Stimulated activated memory B cell treated with anti-CD40 and anti-IgM and Interleukin-4, amounts not matched to agents 10 μg/mL and 1 μg/mL and 100 μg/mL, for 72 hours (primary cell): ENCODE measurements around the gene LYPD5.
"Not testable (repeated sequence)": the region's sequence is repeated elsewhere in the genome, so short reads cannot be mapped to it uniquely, and the experiment has no call there.

Experiments
- ATAC-seq: fragments of 150-1000 bp; cut with Tn5 transposase; 2 replicates; pipeline ENCODE4 v1.10.0; 2021
- H3K27ac Mint-ChIP-seq: one replicate; pipeline ENCODE4 v1.8.0; 2022; ENCODE audit warnings: mild to moderate bottlenecking, mixed read lengths
- H3K27me3 Mint-ChIP-seq: one replicate; pipeline ENCODE4 v1.8.0; 2022; ENCODE audit warnings: mixed read lengths
- H3K36me3 Mint-ChIP-seq: one replicate; pipeline ENCODE4 v1.8.0; 2022; ENCODE audit warnings: mixed read lengths
- H3K4me1 Mint-ChIP-seq: one replicate; pipeline ENCODE4 v1.8.0; 2022; ENCODE audit warnings: mixed read lengths
- H3K4me3 Mint-ChIP-seq: one replicate; pipeline ENCODE4 v1.8.0; 2022; ENCODE audit warnings: mild to moderate bottlenecking, moderate library complexity, mixed read lengths
- H3K9me3 Mint-ChIP-seq: one replicate; pipeline ENCODE4 v1.8.0; 2022; ENCODE audit warnings: mixed read lengths

The LYPD5 gene

DNA sequence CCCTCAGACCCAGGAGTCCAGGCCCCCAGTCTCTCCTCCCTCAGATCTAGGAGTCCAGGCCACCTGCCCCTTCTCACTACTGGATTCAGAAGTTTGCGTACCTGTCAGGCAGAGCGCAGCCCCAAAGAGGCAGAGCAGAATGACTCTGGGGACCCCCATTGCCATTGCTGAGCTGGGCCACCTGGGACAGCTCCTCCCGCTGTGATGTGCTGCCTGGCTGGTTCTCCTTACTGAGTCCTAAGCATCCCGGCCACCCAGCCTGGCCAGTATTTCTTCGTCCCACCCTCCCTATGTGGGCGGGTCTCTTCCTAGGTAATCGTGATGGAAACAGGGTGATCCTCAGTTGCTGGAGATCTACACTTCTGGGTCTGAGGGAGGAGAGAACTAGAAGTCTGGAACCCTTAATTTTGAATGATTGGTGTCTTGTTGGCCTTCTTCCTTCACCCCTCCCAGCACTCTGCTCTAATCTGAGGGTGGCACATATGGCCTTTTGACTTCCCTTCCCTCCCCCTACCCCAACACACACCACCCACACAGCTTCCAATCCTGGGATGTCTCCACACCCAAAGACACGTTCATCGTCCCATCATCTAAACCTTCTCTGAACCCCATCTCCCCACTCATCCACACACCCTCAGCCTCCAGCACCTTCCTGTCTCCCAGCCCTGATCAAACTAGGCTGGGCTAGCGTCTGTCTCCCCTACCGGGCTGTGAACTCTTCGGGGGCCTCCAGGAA lies at the start of gene LYPD5:
Gene LYPD5, minus strand, starts transcription at position 232 of the 736 bp plus-strand sequence. Its CDS starts 67 bp downstream, at position 165.
- Mint-ChIP-seq H3K27ac (no peak within 1 kb of the TSS), H3K27me3 (peaks cover 40% of the 10 kb centered on the region), H3K4me1 (peaks cover 18% of the 10 kb centered on the region), H3K36me3 (no peaks in the 10 kb centered on the region), H3K9me3 (no peaks in the 10 kb centered on the region), H3K4me3 (no peak within 1 kb of the TSS)
- ATAC-seq = no peak

DNA sequence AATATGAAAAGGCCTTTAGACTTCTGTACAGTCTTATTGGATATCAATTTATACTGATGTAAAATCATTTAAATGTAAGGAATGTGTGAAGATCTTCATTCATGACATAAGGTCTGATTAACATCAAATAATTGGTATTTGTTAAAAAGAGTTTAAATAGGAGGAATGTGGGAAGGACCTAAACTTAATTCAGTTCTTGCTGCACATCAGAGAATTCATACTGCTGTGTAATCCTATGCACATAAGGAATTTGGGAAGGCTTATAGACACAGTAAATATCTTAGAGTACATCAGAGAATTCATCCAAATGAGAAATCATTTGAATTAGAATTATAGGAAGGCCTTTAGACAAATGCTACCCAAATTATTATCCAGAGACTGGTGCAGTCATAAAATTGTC lies 46.6 kb upstream of the LYPD5 start:
- no peak for ATAC-seq
- Mint-ChIP-seq H3K9me3 (peaks cover 28% of the 10 kb centered on the region), H3K36me3 (peaks cover 48% of the 10 kb centered on the region), H3K4me3 (no peak overlapping the region), H3K27me3 (no peaks in the 10 kb centered on the region), H3K4me1 (no peaks in the 10 kb centered on the region), H3K27ac (no peak overlapping the region)

GRCh38 chr19:43847884-43848283 lies 45.6 kb upstream of the LYPD5 start:
- Mint-ChIP-seq H3K27me3 (no peaks in the 10 kb centered on the region), H3K4me3 (no peak overlapping the region), H3K4me1 (no peaks in the 10 kb centered on the region), H3K36me3 (peaks cover 56% of the 10 kb centered on the region), H3K9me3 (peaks cover 27% of the 10 kb centered on the region), H3K27ac (no peak overlapping the region)
- ATAC-seq = no peak

- H3K27ac Mint-ChIP-seq = no peak overlapping the region
- peaks cover 60% of the 10 kb centered on the region for H3K36me3 Mint-ChIP-seq
Measured at GRCh38 chr19:43847246-43847645, 45.0 kb upstream of the LYPD5 start.

DNA sequence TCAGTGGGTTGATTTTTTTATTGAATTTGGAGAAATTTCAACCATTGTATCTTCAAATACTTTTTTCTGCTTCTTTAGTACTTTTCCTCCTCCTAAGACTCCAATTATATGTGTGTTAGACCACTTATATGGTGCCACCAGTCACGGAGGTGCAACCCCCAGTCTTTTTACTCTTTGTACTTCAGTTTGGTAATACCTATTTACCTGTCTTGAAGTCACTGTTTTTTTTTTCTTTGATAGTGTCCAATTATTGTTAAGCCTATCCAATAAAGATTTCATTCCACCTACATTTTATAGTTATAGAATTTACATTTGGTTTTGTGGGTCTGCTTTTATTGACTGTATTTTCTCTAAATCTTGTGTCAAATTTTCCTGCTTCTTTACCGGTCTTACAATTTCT lies 39.8 kb upstream of the LYPD5 start:
- peaks cover 31% of the 10 kb centered on the region for H3K9me3 Mint-ChIP-seq
- no peaks in the 10 kb centered on the region for H3K27me3 Mint-ChIP-seq
- no peak overlapping the region for H3K4me3 Mint-ChIP-seq
- no peak overlapping the region for H3K27ac Mint-ChIP-seq
- no peaks in the 10 kb centered on the region for H3K4me1 Mint-ChIP-seq
- no peak for ATAC-seq
- peaks cover 88% of the 10 kb centered on the region for H3K36me3 Mint-ChIP-seq

More at GRCh38 chr19:43847246-43847645, 45.0 kb upstream of the LYPD5 start:
- H3K4me1 Mint-ChIP-seq = no peaks in the 10 kb centered on the region
- H3K9me3 Mint-ChIP-seq = peaks cover 22% of the 10 kb centered on the region
- no peaks in the 10 kb centered on the region for H3K27me3 Mint-ChIP-seq
- no peak for ATAC-seq
- H3K4me3 Mint-ChIP-seq = no peak overlapping the region

- Mint-ChIP-seq H3K36me3 (peaks cover 92% of the 10 kb centered on the region), H3K9me3 (peaks cover 35% of the 10 kb centered on the region), H3K27ac (no peak overlapping the region), H3K4me3 (no peak overlapping the region), H3K27me3 (no peaks in the 10 kb centered on the region), H3K4me1 (no peaks in the 10 kb centered on the region)
- no peak for ATAC-seq
Measured at GRCh38 chr19:43839139-43839538, 36.9 kb upstream of the LYPD5 start.

DNA sequence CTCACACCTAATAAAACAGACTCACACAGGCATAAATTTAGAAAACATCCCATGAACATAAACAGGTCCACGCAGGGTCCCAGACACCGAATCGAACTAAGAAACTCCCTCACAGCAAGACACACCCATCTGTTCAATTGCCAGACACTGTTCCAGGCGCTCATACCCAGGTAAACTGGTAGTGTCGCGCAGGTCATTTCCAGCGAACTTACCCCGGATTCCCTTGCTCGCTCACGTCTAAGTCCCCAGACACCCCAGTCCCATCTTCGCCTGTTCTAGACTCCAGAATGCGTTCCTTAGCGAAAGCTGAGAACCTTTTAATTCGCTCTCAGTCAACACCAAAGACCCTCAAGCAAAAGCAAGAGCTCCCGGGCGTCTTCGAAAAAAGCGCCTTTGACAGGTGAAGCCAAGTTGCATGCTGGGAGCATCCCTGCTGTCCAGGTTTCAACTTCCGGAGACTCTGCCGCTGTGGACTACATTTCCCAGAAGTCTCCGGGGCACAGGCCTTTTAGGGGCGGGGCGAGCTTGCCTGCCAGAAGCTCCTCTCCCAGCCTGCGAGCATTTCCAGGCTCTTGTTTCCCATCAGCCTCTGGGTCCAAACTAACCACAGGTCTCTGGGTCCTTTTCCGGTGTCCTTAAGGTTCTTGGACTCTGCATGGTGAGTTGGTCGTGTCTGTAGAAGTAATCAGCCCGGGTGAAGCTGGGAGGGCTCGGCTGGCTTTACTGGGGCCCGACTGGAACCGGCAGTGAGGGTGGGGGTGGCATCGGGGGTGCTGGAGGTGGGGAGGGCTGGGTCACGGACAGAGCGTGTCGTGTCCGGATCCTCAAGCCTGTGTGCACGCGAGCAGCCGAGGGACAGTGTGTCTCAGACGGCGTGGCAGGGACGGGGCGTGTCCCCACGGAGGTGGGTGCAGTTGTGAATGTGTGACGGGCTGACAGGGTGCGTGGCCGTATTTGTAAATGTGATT lies 24.8 kb upstream of the LYPD5 start, which contains the start of gene ZNF283:
Gene ZNF283, plus strand, starts transcription at position 535 of the 968 bp plus-strand sequence. CDS start 6,184 bp downstream, outside the sequence.
- H3K36me3 Mint-ChIP-seq = peaks cover 32% of the 10 kb centered on the region
- ATAC-seq = peak; percentile 98
- H3K9me3 Mint-ChIP-seq = peaks cover 15% of the 10 kb centered on the region
- no peaks in the 10 kb centered on the region for H3K27me3 Mint-ChIP-seq
- peak within 1 kb of the TSS; percentile 89 for H3K4me3 Mint-ChIP-seq
- peak within 1 kb of the TSS; percentile 78 for H3K27ac Mint-ChIP-seq
- H3K4me1 Mint-ChIP-seq = peaks cover 19% of the 10 kb centered on the region

GRCh38 chr19:43824572-43824971 lies 22.3 kb upstream of the LYPD5 start:
- not testable (repeated sequence) for H3K27ac Mint-ChIP-seq, H3K4me3 Mint-ChIP-seq, ATAC-seq
- peaks cover 14% of the 10 kb centered on the region for H3K27me3 Mint-ChIP-seq
- H3K4me1 Mint-ChIP-seq = peaks cover 27% of the 10 kb centered on the region
- H3K9me3 Mint-ChIP-seq = peaks cover 18% of the 10 kb centered on the region
- peaks cover 11% of the 10 kb centered on the region for H3K36me3 Mint-ChIP-seq

DNA sequence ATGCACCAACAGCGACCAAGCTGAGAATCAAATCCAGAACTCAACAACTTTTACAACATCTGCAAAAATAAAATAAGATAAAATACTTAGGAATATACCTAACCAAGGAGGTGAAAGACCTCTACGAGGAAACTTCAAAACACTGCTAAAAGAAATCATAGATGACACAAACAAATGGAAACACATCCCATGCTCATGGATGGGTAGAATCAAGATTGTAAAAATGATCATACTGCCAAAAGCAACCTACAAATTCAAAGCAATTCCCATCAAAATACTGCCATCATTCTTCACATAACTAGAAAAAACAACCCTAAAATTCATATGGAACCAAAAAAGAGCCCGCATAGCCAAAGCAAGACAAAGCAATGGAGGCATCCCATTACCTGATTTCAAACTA lies 21.6 kb upstream of the LYPD5 start:
- H3K9me3 Mint-ChIP-seq = peaks cover 18% of the 10 kb centered on the region
- peaks cover 27% of the 10 kb centered on the region for H3K4me1 Mint-ChIP-seq
- not testable (repeated sequence) for H3K36me3 Mint-ChIP-seq, H3K27ac Mint-ChIP-seq, ATAC-seq, H3K4me3 Mint-ChIP-seq
- peaks cover 21% of the 10 kb centered on the region for H3K27me3 Mint-ChIP-seq

- Mint-ChIP-seq H3K27me3 (peaks cover 39% of the 10 kb centered on the region), H3K36me3 (no peaks in the 10 kb centered on the region), H3K4me1 (peaks cover 9% of the 10 kb centered on the region), H3K27ac (no peak overlapping the region), H3K9me3 (peaks cover 12% of the 10 kb centered on the region), H3K4me3 (peak overlapping the region; percentile 84)
- no peak for ATAC-seq
Measured at GRCh38 chr19:43820884-43821215, 18.6 kb upstream of the LYPD5 start.

DNA sequence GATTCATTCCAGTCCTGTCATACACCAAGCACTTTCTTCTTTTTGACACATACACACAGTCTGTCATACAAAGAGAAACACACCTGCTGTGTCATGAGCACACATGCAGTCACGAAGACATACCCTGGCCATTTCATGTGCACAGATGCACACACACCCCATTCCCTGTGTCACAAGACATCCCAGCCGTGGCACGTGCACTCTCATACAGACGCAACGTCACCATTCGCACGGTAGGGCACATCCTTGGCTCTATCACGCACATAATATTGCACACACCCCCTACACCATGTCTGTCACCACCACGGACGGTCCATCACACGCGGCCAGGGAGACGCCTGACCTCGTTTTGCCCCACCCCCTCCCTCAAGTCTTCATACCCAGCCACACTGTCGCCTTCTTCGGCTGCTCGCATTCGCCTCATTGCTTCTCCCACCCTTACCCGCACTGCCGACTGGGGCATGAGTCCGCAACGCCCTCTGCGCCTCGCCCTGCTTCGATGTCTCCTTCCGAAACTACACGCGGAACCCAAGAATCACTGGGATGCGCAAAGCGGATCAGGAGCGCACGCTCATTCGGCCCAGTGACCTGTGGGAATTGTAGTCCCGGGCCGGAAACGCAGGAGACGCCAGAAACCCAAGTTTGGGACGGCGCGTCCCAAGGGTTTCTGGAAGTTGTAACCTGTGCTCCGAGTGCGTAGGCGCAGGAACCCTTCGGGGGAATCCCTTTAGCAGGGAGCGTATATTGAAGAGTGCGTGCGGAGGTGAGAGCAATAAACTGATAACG lies 18.0 kb upstream of the LYPD5 start:
- Mint-ChIP-seq H3K9me3 (peaks cover 12% of the 10 kb centered on the region), H3K27ac (no peak overlapping the region), H3K4me3 (peak overlapping the region; percentile 84), H3K4me1 (peaks cover 9% of the 10 kb centered on the region), H3K36me3 (no peaks in the 10 kb centered on the region), H3K27me3 (peaks cover 43% of the 10 kb centered on the region)
- ATAC-seq = peak; percentile 41

- ATAC-seq = no peak
- Mint-ChIP-seq H3K4me1 (peaks cover 9% of the 10 kb centered on the region), H3K9me3 (peaks cover 12% of the 10 kb centered on the region), H3K4me3 (no peak overlapping the region), H3K27ac (no peak overlapping the region), H3K27me3 (peaks cover 52% of the 10 kb centered on the region), H3K36me3 (no peaks in the 10 kb centered on the region)
Measured at GRCh38 chr19:43818500-43818899, 16.3 kb upstream of the LYPD5 start.

DNA sequence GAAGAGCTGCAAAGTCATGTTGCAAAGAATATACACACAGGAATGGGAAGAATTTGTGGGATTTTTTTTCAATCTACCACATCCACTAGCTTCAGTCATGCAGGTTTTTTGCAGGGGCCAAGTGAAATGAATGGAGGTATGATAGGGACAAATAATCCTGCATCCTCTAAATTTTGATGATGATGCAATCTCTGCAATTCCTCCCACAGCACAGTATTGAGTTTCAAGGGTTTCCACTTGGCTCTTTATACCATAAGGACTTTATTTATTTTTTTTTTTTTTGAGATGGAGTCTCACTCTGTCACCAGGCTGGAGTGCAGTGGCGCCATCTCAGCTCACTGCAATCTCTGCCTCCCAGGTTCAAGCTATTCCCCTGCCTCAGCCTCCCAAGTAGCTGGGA lies 15.2 kb upstream of the LYPD5 start:
- not testable (repeated sequence) for ATAC-seq, H3K27ac Mint-ChIP-seq, H3K4me1 Mint-ChIP-seq, H3K36me3 Mint-ChIP-seq, H3K4me3 Mint-ChIP-seq
- Mint-ChIP-seq H3K27me3 (peaks cover 63% of the 10 kb centered on the region), H3K9me3 (peaks cover 12% of the 10 kb centered on the region)

- peaks cover 75% of the 10 kb centered on the region for H3K27me3 Mint-ChIP-seq
- no peak overlapping the region for H3K27ac Mint-ChIP-seq
- peaks cover 6% of the 10 kb centered on the region for H3K9me3 Mint-ChIP-seq
- ATAC-seq = no peak
- no peaks in the 10 kb centered on the region for H3K36me3 Mint-ChIP-seq
- H3K4me1 Mint-ChIP-seq = no peaks in the 10 kb centered on the region
- H3K4me3 Mint-ChIP-seq = no peak overlapping the region
Measured at GRCh38 chr19:43814663-43815352, 12.6 kb upstream of the LYPD5 start.
